Liver (tissue), 9 donors: ENCODE data around the gene TYMS. TPM values are rescaled to one million over a fixed set of nuclear protein-coding genes. Genes with fewer than 3 reads are reported as not detected.

Source experiments
- DNase-seq: peaks from one replicate; pipeline ENCODE4 v3.0.0-alpha.2; 2017; ENCODE audit warnings: low spot score
- H3K27ac ChIP-seq, 2 donors: one replicate each; pipeline ENCODE4 v1.7.0; 2013; ENCODE audit warnings: inconsistent platforms in 2 of 2, low read length in 2 of 2, control low read depth in 1 of 2, low read depth in 1 of 2, mild to moderate bottlenecking in 1 of 2
- H3K27me3 ChIP-seq, 4 donors: one replicate each; pipeline versions ENCODE4 v1.6.1 to v1.7.0; 2013; ENCODE audit warnings: low read length in 3 of 4, inconsistent platforms in 1 of 4, mild to moderate bottlenecking in 1 of 4, moderate library complexity in 1 of 4; ENCODE audit not compliant: control insufficient read depth in 4 of 4, insufficient read depth in 4 of 4
- H3K36me3 ChIP-seq, 4 donors: one replicate each; pipeline versions ENCODE4 v1.6.1 to v1.7.0; 2013; ENCODE audit warnings: low read length in 3 of 4, mild to moderate bottlenecking in 3 of 4, low read depth in 1 of 4, moderate library complexity in 1 of 4; ENCODE audit not compliant: control insufficient read depth in 4 of 4, insufficient read depth in 3 of 4
- H3K4me1 ChIP-seq, 4 donors: one replicate each; pipeline versions ENCODE4 v1.6.1 to v1.7.0; 2013; ENCODE audit warnings: low read length in 3 of 4, mild to moderate bottlenecking in 3 of 4, moderate library complexity in 1 of 4; ENCODE audit not compliant: control insufficient read depth in 4 of 4, insufficient read depth in 4 of 4
- H3K4me3 ChIP-seq, 3 donors: one replicate each; pipeline versions ENCODE4 v1.6.1 to v1.7.0; 2013; ENCODE audit warnings: low read length in 3 of 3, control low read depth in 1 of 3, low read depth in 1 of 3, mild to moderate bottlenecking in 1 of 3
- H3K9ac ChIP-seq, 2 donors: one replicate each; pipeline ENCODE4 v1.7.0; 2013; ENCODE audit warnings: low read length in 2 of 2, mild to moderate bottlenecking in 2 of 2, moderate library complexity in 2 of 2, control low read depth in 1 of 2, low read depth in 1 of 2
- H3K9me3 ChIP-seq, 4 donors: one replicate each; pipeline versions ENCODE4 v1.6.1 to v1.7.0; 2013; ENCODE audit warnings: low read length in 3 of 4; ENCODE audit not compliant: control insufficient read depth in 4 of 4
- CTCF ChIP-seq: fragments of 150-350 bp; IDR thresholded peaks from 2 replicates; pipeline ENCODE4 v1.5.1; 2017; ENCODE audit warnings: improper control_type of control experiment, low read depth, low read length; ENCODE audit not compliant: missing input control
- EGR1 ChIP-seq, 2 donors: IDR thresholded peaks; 2 replicates each; pipeline ENCODE4 v1.6.1; 2016 to 2018; ENCODE audit warnings: antibody characterized with exemption in 2 of 2, low read depth in 2 of 2
- FOXA1 ChIP-seq: IDR thresholded peaks from 2 replicates; pipeline ENCODE4 v1.6.1; 2016; ENCODE audit warnings: antibody characterized with exemption
- FOXA2 ChIP-seq: IDR thresholded peaks from 2 replicates; pipeline ENCODE4 v1.6.1; 2016; ENCODE audit warnings: antibody characterized with exemption
- GABPA ChIP-seq, 2 donors: IDR thresholded peaks in 1 of 2; conservative IDR thresholded peaks in 1 of 2; 2 replicates each; pipeline ENCODE4 v1.6.1; 2016; ENCODE audit warnings: antibody characterized with exemption in 2 of 2, mild to moderate bottlenecking in 1 of 2, moderate library complexity in 1 of 2
- HNF4A ChIP-seq, 2 donors: conservative IDR thresholded peaks; 2 replicates each; pipeline ENCODE4 v1.6.1; 2016; ENCODE audit warnings: antibody characterized with exemption in 2 of 2, mild to moderate bottlenecking in 2 of 2
- HNF4G ChIP-seq: IDR thresholded peaks from 2 replicates; pipeline ENCODE4 v1.6.1; 2016; ENCODE audit warnings: antibody characterized with exemption
- JUND ChIP-seq, 2 donors: IDR thresholded peaks; 2 replicates each; pipeline ENCODE4 v1.6.1; 2016; ENCODE audit warnings: antibody characterized with exemption in 2 of 2
- MAX ChIP-seq: IDR thresholded peaks from 2 replicates; pipeline ENCODE4 v1.6.1; 2016; ENCODE audit warnings: antibody characterized with exemption
- NR2F2 ChIP-seq: IDR thresholded peaks from 2 replicates; pipeline ENCODE4 v1.6.1; 2016; ENCODE audit warnings: antibody characterized with exemption
- RAD21 ChIP-seq, 2 donors: IDR thresholded peaks; 2 replicates each; pipeline ENCODE4 v1.6.1; 2016; ENCODE audit warnings: antibody characterized with exemption in 2 of 2, mild to moderate bottlenecking in 2 of 2
- RXRA ChIP-seq, 2 donors: IDR thresholded peaks; 2 replicates each; pipeline ENCODE4 v1.6.1; 2017 to 2018; ENCODE audit warnings: antibody characterized with exemption in 2 of 2, mild to moderate bottlenecking in 1 of 2
- SP1 ChIP-seq: IDR thresholded peaks from 2 replicates; pipeline ENCODE4 v1.6.1; 2018; ENCODE audit warnings: antibody characterized with exemption, mild to moderate bottlenecking
- TAF1 ChIP-seq: conservative IDR thresholded peaks from 2 replicates; pipeline ENCODE4 v1.6.1; 2016; ENCODE audit warnings: antibody characterized with exemption, mild to moderate bottlenecking
- YY1 ChIP-seq: IDR thresholded peaks from 2 replicates; pipeline ENCODE4 v1.6.1; 2016; ENCODE audit warnings: antibody characterized with exemption, mild to moderate bottlenecking
- ZBTB33 ChIP-seq: IDR thresholded peaks from 2 replicates; pipeline ENCODE4 v1.6.1; 2016; ENCODE audit warnings: antibody characterized with exemption
- WGBS: extraction: QIAGEN DNeasy Blood & Tissue Kit; methylation state at CpG from one replicate; pipeline ENCODE4 v1.1.7; 2013; 5-methylcytosine and 5-hydroxymethylcytosine counted together
- polyA plus RNA-seq, 2 donors: library from polyadenylated mRNA; stranded (reverse) in 1 of 2; unstranded in 1 of 2; fragments of 200-250 nt in 1 of 2; fragments of >200 nt in 1 of 2; fragmentation: Nextera tagmentation in 1 of 2; extraction: Ambion mirVana in 1 of 2; gene quantifications; one replicate each; pipeline versions ENCODE4 v1.2.1 to v1.2.3, GENCODE V29; 2013 to 2015
- total RNA-seq, 2 donors: library from RNA; depleted of rRNA; stranded (reverse); fragments of >200 nt; gene quantifications; one replicate each; pipeline ENCODE4 v1.2.3, GENCODE V29; 2014
- TF ChIP-seq, protein P1 (sequence below): IDR thresholded peaks from 2 replicates; pipeline ENCODE4 v1.6.1; 2016; ENCODE audit warnings: antibody characterized with exemption, mild to moderate bottlenecking
- TF ChIP-seq, protein P2 (sequence below): IDR thresholded peaks from 2 replicates; pipeline ENCODE4 v1.6.1; 2016; ENCODE audit warnings: antibody characterized with exemption
- donor health status: healthy.
- donor health status: healthy.
- donor health status: healthy.
- donor health status: healthy.
- donor health status: healthy.

The TYMS gene
- total and polyA plus RNA-seq, 4 donors = 0.25 to 77.4 (median 5.3) TPM

DNA sequence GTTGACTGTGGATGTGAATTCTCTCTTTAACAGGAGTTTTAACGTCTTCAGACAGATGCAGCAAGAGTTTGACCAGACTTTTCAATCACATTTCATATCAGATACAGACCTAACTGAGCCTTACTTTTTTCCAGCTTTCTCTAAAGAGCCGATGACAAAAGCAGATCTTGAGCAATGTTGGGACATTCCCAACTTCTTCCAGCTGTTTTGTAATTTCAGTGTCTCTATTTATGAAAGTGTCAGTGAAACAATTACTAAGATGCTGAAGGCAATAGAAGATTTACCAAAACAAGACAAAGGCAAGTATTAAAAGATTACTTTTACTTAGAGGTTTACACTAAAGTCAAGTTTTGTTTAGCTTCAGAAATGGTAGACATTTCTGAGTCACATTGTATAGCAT, 30.2 kb upstream of the TYMS start:
- 65% methylated on average over 2 of the region's 2 CpGs for WGBS
- Histone ChIP-seq H3K4me1 (peaks cover 0 to 3% (median 1%) of the 10 kb centered on the region in 4 donors), H3K9ac (no peak overlapping the region), H3K27me3 (no peaks in the 10 kb centered on the region), H3K9me3 (no peaks in the 10 kb centered on the region), H3K27ac (no peak overlapping the region), H3K4me3 (no peak overlapping the region), H3K36me3 (no peaks in the 10 kb centered on the region)
- TF ChIP-seq HNF4G = no peak
- DNase-seq = no peak

GRCh38 chr18:629269-630150, 27.9 kb upstream of the TYMS start:
- Histone ChIP-seq H3K27me3 (no peaks in the 10 kb centered on the region), H3K4me1 (no peaks in the 10 kb centered on the region), H3K9ac (no peak overlapping the region), H3K27ac (no peak overlapping the region), H3K9me3 (no peaks in the 10 kb centered on the region), H3K36me3 (no peaks in the 10 kb centered on the region), H3K4me3 (no peak overlapping the region)
- no peak for DNase-seq
- no peak for TF ChIP-seq NR2F2
- no peak for TF ChIP-seq HNF4A (conservative IDR thresholded peaks at IDR 0.05)
- TF ChIP-seq CTCF = no peak
- no peak for TF ChIP-seq TAF1
- TF ChIP-seq, protein P1, sequence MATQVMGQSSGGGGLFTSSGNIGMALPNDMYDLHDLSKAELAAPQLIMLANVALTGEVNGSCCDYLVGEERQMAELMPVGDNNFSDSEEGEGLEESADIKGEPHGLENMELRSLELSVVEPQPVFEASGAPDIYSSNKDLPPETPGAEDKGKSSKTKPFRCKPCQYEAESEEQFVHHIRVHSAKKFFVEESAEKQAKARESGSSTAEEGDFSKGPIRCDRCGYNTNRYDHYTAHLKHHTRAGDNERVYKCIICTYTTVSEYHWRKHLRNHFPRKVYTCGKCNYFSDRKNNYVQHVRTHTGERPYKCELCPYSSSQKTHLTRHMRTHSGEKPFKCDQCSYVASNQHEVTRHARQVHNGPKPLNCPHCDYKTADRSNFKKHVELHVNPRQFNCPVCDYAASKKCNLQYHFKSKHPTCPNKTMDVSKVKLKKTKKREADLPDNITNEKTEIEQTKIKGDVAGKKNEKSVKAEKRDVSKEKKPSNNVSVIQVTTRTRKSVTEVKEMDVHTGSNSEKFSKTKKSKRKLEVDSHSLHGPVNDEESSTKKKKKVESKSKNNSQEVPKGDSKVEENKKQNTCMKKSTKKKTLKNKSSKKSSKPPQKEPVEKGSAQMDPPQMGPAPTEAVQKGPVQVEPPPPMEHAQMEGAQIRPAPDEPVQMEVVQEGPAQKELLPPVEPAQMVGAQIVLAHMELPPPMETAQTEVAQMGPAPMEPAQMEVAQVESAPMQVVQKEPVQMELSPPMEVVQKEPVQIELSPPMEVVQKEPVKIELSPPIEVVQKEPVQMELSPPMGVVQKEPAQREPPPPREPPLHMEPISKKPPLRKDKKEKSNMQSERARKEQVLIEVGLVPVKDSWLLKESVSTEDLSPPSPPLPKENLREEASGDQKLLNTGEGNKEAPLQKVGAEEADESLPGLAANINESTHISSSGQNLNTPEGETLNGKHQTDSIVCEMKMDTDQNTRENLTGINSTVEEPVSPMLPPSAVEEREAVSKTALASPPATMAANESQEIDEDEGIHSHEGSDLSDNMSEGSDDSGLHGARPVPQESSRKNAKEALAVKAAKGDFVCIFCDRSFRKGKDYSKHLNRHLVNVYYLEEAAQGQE = no peak
- no peak for TF ChIP-seq HNF4G
- TF ChIP-seq ZBTB33 = no peak
- TF ChIP-seq SP1 = no peak
- TF ChIP-seq YY1 = no peak
- TF ChIP-seq GABPA (IDR thresholded peaks at IDR 0.05 in 1 of 2, conservative IDR thresholded peaks at IDR 0.05 in 1 of 2) = no peak
- TF ChIP-seq RAD21 (IDR thresholded peaks at IDR 0.05) = no peak
- TF ChIP-seq EGR1 (IDR thresholded peaks at IDR 0.05; ENCODE audit: low read depth in 2 of 2) = no peak
- TF ChIP-seq RXRA (IDR thresholded peaks at IDR 0.05) = no peak
- TF ChIP-seq FOXA2 = no peak
- TF ChIP-seq, protein P2, sequence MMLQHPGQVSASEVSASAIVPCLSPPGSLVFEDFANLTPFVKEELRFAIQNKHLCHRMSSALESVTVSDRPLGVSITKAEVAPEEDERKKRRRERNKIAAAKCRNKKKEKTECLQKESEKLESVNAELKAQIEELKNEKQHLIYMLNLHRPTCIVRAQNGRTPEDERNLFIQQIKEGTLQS = no peak
- no peak for TF ChIP-seq JUND (IDR thresholded peaks at IDR 0.05)
- no peak for TF ChIP-seq FOXA1
- TF ChIP-seq MAX = no peak
- WGBS = 89% methylated on average over 6 of the region's 6 CpGs
